Endodermal cell (in vitro differentiated cells): ENCODE measurements around the gene POR. TPM values are rescaled to one million over a fixed set of nuclear protein-coding genes. Genes with fewer than 3 reads are reported as not detected.

Experiments used
- DNase-seq: peaks from one replicate; pipeline ENCODE4 v3.0.0-alpha.2; 2017
- H3K27ac ChIP-seq: 2 replicates; pipeline ENCODE4 v1.5.1; 2013; ENCODE audit warnings: mild to moderate bottlenecking, low read depth, low read length, moderate library complexity
- H3K27me3 ChIP-seq: 2 replicates; pipeline ENCODE4 v1.6.1; 2013; ENCODE audit warnings: mild to moderate bottlenecking, low read length, moderate library complexity; ENCODE audit not compliant: insufficient read depth, control insufficient read depth, poor library complexity, severe bottlenecking
- H3K36me3 ChIP-seq: 2 replicates; pipeline ENCODE4 v1.7.0; 2013; ENCODE audit warnings: mild to moderate bottlenecking, low read length, moderate library complexity; ENCODE audit not compliant: control insufficient read depth, insufficient read depth
- H3K4me1 ChIP-seq: one replicate; pipeline ENCODE4 v1.7.0; 2013; ENCODE audit warnings: low read length; ENCODE audit not compliant: control insufficient read depth, insufficient read depth
- H3K4me3 ChIP-seq: 2 replicates; pipeline ENCODE4 v1.5.1; 2013; ENCODE audit warnings: mild to moderate bottlenecking, low read length, moderate library complexity
- H3K9ac ChIP-seq: 2 replicates; pipeline ENCODE4 v1.6.1; 2013; ENCODE audit warnings: mild to moderate bottlenecking, low read length, moderate library complexity; ENCODE audit not compliant: poor library complexity, severe bottlenecking; ENCODE audit errors: extremely low read depth
- H3K9me3 ChIP-seq: 2 replicates; pipeline ENCODE4 v1.6.1; 2013; ENCODE audit warnings: mild to moderate bottlenecking, low read length, moderate library complexity; ENCODE audit not compliant: control insufficient read depth
- H3K27ac Mint-ChIP-seq: 2 replicates; pipeline ENCODE4 v1.8.0; 2020; ENCODE audit warnings: mixed read lengths
- H3K27me3 Mint-ChIP-seq: 2 replicates; pipeline ENCODE4 v1.8.0; 2021; ENCODE audit warnings: mild to moderate bottlenecking, mixed read lengths; ENCODE audit not compliant: insufficient read depth
- H3K36me3 Mint-ChIP-seq: 2 replicates; pipeline ENCODE4 v1.8.0; 2020; ENCODE audit warnings: low read depth, mixed read lengths
- H3K4me1 Mint-ChIP-seq: 2 replicates; pipeline ENCODE4 v1.8.0; 2020; ENCODE audit warnings: mixed read lengths
- H3K4me3 Mint-ChIP-seq: 2 replicates; pipeline ENCODE4 v1.8.0; 2020; ENCODE audit warnings: mild to moderate bottlenecking, moderate library complexity, mixed read lengths
- H3K9me3 Mint-ChIP-seq: 2 replicates; pipeline ENCODE4 v1.8.0; 2020; ENCODE audit warnings: mild to moderate bottlenecking, mixed read lengths
- WGBS, 2 experiments: methylation state at CpG; one replicate each; pipeline versions ENCODE4 v1.1.5 to v1.1.7; 2013; ENCODE audit warnings: missing lambda C conversion rate in 2 of 2, mixed read lengths in 1 of 2; ENCODE audit not compliant: insufficient coverage in 1 of 2, insufficient read length in 1 of 2; 5-methylcytosine and 5-hydroxymethylcytosine counted together
- total RNA-seq, 2 donors: library from RNA; stranded (reverse); fragmentation: NEBNext Ultra II Directional in 1 of 2; extraction: Animal tissue kit (Norgen Biotek cat#: 25700) in 1 of 2; gene quantifications; 2 replicates in 1 of 2; 3 replicates in 1 of 2; pipeline ENCODE4 v1.2.1, GENCODE V29; 2021
- TF ChIP-seq, protein P1 (sequence below): fragments of 200-600 bp; sonication (generic); conservative IDR thresholded peaks from 2 replicates; pipeline ENCODE4 v1.5.0; 2021; ENCODE audit warnings: antibody characterized with exemption, mild to moderate bottlenecking

Gene POR
- total RNA-seq, 2 donors from 2014 or later, result 85.2 to 92.9 TPM

DNA sequence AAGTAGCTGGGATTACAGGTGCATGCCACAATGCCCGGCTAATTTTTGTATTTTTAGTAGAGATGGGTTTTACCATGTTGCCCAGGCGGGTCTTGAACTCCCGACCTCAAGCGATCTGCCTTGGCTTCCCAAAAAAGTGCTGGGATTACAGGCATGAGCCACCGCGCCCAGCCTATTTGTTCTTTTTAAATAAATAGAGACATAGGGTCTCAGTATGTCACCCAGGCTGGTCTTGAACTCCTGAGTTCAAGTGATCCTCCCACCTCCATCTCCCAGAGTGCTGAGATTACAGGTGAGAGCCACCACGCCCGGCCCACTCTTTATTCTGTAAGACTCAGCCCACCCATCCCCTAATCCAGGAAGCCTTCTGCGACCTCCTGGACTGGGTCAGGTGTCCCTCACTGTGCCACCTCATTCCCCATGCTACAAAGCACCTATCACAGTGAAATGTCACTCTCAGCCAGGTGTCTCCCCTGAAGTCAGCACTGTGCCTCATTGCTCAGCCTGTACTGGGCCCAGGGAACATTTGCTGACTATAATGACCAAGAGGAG is 76.7 kb downstream of the POR start:
- H3K4me1 Mint-ChIP-seq, result peaks cover 22% of the 10 kb centered on the region
- no peaks in the 10 kb centered on the region for H3K9me3 Mint-ChIP-seq
- H3K27me3 Mint-ChIP-seq, result no peaks in the 10 kb centered on the region
- no peak overlapping the region for H3K4me3 Mint-ChIP-seq
- Histone ChIP-seq H3K4me3 (no peak overlapping the region), H3K4me1 (peaks cover 9% of the 10 kb centered on the region), H3K27ac (no peak overlapping the region), H3K9ac (no peak overlapping the region), H3K27me3 (no peaks in the 10 kb centered on the region), H3K36me3 (peaks cover 15% of the 10 kb centered on the region), H3K9me3 (no peaks in the 10 kb centered on the region)
- WGBS, 2 experiments, result 95 to 100% methylated on average over 4 to 9 of the region's 9 CpGs
- TF ChIP-seq, protein P1, sequence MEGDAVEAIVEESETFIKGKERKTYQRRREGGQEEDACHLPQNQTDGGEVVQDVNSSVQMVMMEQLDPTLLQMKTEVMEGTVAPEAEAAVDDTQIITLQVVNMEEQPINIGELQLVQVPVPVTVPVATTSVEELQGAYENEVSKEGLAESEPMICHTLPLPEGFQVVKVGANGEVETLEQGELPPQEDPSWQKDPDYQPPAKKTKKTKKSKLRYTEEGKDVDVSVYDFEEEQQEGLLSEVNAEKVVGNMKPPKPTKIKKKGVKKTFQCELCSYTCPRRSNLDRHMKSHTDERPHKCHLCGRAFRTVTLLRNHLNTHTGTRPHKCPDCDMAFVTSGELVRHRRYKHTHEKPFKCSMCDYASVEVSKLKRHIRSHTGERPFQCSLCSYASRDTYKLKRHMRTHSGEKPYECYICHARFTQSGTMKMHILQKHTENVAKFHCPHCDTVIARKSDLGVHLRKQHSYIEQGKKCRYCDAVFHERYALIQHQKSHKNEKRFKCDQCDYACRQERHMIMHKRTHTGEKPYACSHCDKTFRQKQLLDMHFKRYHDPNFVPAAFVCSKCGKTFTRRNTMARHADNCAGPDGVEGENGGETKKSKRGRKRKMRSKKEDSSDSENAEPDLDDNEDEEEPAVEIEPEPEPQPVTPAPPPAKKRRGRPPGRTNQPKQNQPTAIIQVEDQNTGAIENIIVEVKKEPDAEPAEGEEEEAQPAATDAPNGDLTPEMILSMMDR, result no peak
- H3K36me3 Mint-ChIP-seq, result peaks cover 23% of the 10 kb centered on the region
- DNase-seq, result peak; percentile 47
- H3K27ac Mint-ChIP-seq, result no peak overlapping the region

DNA sequence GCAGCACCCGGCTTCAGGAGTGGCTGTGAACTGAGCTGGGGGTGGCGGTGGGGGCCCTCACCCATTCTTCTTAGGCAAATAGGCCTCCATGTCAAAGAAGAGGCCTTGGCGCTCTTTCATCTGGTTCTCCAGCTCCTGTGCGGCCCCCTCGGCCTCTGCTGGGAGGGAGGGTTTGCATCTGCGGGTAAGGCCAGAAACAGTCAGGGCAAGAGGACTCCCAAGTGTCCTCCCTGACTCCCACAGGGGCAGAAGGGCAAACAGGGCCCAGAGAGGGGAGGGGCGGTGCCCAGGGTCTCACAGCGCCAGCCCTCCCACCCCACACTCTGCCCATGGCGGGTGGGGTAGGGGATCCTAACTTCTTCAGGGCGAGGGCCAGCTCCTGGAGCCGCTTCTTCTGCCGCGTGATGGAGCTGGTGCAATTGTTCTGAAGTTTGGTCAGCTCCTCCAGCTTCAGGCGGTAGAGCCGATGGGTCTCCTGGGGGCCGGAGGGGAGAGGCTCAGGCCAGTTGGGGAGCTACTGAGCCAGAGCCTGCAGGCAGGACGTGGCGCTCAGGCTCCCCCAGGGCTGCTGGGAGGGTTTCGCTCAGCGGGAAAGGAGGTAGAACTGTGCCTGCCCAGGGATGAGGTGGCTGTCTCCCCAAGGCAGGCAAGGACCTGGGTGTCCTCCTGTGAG is 77.3 kb downstream of the POR start:
- Histone ChIP-seq H3K4me1 (peaks cover 9% of the 10 kb centered on the region), H3K27me3 (no peaks in the 10 kb centered on the region), H3K4me3 (no peak overlapping the region), H3K9ac (no peak overlapping the region), H3K36me3 (peaks cover 13% of the 10 kb centered on the region), H3K9me3 (no peaks in the 10 kb centered on the region), H3K27ac (no peak overlapping the region)
- peak; percentile 51 for DNase-seq
- Mint-ChIP-seq H3K27me3 (no peaks in the 10 kb centered on the region), H3K9me3 (no peaks in the 10 kb centered on the region), H3K36me3 (peaks cover 22% of the 10 kb centered on the region), H3K4me3 (no peak overlapping the region), H3K27ac (no peak overlapping the region), H3K4me1 (peaks cover 22% of the 10 kb centered on the region)
- TF ChIP-seq, protein P1, result no peak
- WGBS, 2 experiments, result 91 to 92% methylated on average over 6 to 20 of the region's 20 CpGs

DNA sequence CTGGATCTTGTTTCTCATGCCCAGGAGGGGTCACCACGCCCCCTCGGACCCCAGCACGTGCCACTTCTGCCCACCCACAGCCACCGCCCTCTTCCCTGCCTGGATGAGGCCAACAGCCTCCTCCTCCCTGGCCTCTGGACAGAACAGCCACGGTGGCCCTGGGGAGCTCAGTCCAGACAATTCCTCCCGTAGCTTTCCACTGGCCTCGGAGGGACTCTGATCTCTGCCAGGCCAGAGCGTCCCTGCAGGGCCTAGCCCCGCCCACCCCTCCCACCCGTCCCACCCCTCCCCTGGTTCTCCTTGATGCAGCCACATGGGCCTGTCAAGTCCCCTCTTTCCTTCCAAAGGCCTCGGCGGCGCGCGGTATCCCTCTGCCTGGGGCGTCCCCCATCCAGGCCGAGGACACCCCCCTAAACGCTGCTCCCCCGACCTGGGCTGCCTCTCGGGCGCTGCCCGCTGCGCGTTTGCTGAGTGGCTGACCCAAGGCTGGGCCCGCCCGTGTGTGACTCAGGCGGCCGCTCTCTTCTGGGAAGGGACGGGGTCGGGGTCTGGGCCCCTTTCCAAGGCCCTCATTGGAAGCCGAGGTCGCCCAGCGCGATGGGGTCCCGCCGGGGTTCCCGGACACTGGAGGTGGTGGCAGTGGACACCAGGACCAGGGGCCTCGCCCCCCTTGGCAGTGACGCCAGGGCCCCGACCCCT is 78.9 kb downstream of the POR start:
- Mint-ChIP-seq H3K27me3 (no peaks in the 10 kb centered on the region), H3K9me3 (no peaks in the 10 kb centered on the region), H3K36me3 (peaks cover 31% of the 10 kb centered on the region), H3K4me3 (peak overlapping the region; percentile 54), H3K27ac (peak overlapping the region; percentile 79), H3K4me1 (peaks cover 22% of the 10 kb centered on the region)
- peaks cover 13% of the 10 kb centered on the region for H3K36me3 ChIP-seq
- H3K4me1 ChIP-seq, result peaks cover 9% of the 10 kb centered on the region
- H3K4me3 ChIP-seq, result peak overlapping the region; percentile 83
- peak overlapping the region; percentile 73 for H3K27ac ChIP-seq
- TF ChIP-seq, protein P1, result no peak
- no peaks in the 10 kb centered on the region for H3K9me3 ChIP-seq
- DNase-seq, result peak; percentile 92
- H3K9ac ChIP-seq, result peak overlapping the region; percentile 38
- WGBS, 2 experiments, result 4 to 5% methylated on average over 13 to 38 of the region's 40 CpGs
- H3K27me3 ChIP-seq, result no peaks in the 10 kb centered on the region
